Measurements from ENCODE around the gene TMEM41B. TPM values are rescaled to one million over a fixed set of nuclear protein-coding genes. Genes with fewer than 3 reads are reported as not detected.
"Not testable (repeated sequence)": the region's sequence is repeated elsewhere in the genome, so short reads cannot be mapped to it uniquely, and the experiment has no call there.

Gene TMEM41B
- total RNA-seq, 1 donor from 2014 or later = 33.0 TPM

DNA sequence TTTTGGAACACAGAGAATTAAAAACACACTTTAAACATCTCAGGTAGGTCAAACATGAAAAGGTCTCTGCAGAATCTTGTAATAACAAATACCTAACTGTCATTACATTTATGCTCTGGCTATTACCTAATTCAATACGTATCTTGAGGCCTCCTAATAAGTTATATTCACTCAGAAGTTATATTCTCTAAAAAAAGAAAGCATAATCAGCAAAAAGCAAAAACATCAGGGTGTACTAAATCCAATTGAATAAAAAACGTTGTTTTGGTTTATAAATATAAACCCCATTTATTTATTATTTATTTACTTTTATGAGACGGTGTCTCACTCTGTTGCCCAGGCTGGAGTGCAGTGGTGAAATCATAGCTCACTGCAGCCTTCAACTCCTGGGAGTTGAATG is 10.2 kb downstream of the TMEM41B start:
- DNase-seq = no peak

DNA sequence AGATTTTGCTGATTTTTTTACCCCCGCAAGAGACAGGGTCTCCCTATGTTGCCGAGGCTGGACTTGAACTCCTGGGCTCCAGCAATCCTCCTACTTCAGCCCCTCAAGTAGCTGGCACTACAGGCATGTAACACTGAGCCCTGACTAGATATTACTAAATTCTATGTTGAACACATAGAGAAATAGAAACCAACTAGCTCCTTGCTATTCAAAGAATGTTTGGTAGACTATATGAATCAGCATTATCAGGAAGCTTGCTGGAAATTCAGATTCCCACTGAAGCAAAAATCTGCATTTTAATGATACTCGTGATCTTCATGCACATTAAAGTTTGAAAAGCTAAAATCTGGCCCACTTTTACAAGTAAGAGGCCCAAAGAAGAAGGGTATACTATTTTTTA is 11.9 kb downstream of the TMEM41B start:
- DNase-seq = no peak

DNA sequence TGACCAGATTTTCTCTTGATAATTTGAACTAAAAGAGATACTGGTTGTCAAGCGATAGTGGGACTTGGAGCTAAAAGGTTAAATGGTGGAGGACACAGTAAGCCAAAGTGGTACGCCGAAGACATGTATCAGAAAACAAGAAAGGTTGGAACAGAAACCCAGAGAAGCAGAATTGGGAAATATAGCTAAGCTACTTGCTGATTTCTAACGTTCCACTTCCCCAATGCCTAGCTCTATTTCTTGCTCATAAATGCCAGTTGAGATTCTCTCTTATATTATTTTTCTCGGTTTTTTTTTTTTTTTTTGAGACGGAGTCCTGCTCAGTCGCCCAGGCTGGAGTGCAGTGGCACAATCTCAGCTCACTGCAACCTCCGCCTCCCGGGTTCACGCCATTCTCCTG is 12.7 kb downstream of the TMEM41B start:
- no peak for DNase-seq

DNA sequence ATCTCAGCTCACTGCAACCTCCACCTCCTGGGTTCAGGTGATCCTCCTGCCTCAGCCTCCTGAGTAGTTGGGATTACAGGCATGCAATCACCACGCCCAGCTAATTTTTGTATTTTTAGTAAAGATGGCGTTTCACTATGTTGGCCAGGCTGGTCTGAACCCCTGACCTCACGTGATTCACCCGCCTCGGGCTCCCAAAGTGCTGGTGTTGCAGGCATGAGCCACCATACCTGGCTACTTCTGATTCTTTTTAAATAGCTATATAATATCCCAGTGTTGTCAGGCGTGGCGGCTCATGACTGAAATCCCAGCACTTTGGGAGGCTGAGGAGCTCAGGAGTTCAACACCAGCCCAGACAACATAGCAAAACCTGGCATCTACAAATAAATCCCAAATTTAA is 20.7 kb downstream of the TMEM41B start:
- DNase-seq = no peak

DNA sequence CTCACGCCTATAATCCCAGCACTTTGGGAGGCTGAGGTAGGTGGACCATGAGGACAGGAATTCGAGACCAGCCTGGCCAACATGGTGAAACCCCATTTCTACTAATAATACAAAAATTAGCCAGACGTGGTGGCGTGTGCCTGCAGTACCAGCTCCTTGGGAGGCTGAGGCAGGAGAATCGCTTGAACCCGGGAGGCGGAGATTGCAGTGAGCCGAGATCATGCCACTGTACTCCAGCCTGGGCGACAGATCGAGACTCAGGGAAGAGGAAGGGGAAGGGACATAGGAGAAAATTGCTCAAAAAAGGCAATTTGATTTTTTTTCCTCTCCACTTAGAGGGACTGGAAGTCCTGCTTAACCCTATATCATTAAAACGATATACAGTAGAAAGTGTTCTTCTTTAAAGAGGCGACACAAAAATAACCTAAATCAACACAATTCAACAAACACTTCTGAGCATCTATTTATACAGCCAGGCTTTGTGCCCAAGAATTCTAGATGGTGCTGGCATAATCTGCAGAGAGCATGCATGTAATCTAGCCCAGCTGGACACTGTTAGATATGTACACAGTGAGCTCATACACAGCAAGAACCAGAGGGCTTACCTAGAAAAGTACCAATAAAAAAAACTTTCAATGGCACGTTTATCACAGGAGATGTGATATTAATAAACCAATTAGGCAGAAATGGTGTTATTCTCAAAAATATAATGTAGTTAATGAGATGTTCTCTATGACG is 28.4 kb downstream of the TMEM41B start:
- DNase-seq = no peak

DNA sequence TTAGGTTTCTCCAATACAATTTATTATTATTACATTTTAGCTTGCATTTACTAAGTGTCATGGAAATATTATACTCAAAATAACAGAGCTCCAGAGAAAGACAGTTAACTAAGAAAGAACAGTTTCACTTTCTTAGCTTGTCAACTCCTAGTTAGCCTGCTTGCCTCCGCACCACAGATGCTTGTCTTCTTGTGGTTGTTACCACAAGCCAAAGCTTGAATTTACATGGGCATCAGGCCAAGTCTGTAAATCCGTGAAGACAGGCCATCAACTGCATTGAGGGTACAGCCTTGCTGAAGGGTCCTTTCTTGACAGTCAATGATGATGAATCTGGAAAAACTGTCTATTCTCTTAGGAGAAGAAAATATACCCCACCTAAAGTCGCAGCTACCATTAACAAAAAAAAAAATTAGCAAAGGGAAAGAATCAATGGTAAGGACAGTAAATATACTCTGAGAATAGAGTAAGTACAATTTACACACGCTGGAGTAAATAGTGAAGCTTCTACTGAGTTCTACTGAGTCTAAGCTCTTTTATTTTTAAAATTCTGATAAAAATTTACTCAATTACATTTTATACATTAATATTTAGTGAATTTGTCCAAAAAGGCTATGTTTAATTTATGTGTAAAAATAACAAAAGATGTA is 33.6 kb downstream of the TMEM41B start:
- DNase-seq = no peak

DNA sequence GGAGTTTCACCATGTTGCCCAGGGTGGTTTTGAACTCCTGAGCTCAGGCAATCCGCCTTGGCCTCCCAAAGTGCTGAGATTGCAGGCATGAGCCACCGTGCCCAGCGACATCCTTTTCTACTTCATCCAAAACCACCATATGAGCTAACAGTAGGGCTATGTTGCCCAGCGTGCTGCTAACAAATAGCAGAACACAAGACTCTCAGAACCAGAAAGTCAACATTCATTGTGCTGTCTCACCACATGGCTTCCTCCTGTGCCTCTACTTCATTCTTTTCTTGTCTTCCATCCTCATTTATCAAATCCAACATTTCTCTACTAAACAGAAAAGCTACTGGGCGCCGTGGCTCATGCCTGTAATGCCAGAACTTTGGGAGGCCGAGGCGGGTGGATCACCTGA is 37.2 kb downstream of the TMEM41B start:
- no peak for DNase-seq

DNA sequence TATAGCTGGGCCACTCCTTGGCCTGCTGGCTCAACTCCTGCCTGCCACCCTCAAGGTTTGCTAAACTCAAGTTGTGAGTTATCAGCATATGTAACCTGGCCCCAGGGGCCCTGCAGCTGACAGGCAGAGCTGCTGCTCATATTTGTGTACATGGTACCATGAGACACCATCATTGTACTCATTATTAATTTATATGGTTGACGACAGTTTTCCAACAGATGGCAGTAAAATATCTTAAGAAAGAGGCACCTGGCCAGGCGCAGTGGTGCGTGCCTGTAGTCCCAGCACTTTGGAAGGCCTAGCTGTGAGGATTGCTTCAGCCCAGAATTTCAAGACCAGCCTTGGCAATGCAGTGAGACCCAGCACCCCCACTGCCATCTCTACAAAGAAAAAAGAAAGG is 37.8 kb downstream of the TMEM41B start:
- no peak for DNase-seq

DNA sequence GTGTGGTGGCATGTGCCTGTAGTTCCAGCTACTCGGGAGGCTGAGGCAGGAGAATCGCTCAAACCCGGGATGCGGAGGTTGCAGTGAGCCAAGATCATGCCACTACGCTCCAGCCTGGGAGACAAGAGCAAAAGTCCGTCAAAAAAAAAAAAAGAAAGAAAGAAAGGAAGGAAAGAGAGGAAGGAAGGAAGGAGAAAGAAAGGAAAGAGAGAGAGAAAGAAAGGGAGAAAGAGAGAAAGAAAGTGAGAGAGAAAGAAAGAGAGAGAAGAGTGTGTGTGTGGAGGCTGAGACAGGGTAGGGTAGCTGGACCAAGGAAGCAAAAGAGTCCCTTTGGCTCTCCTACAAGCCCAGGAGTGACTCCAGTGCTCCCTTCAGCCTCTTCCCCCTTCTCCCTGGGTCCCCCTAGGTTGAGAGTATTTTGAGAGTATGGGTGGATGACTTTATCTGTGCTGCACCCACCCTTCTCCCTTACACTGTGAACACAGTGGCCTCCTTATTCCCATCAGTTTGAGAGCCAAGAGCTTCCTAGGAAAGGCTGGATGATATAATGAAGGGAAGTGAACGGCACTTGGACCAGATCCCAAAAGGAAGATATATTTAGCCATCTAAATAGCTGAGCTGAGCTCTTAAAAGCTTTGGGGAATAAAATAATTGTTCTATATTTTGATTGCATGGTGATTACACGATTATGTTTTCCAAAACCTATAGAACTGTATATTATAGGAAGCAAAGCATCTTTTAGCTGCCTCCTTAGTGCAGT is 39.7 kb downstream of the TMEM41B start:
- peak; percentile 62 for DNase-seq

DNA sequence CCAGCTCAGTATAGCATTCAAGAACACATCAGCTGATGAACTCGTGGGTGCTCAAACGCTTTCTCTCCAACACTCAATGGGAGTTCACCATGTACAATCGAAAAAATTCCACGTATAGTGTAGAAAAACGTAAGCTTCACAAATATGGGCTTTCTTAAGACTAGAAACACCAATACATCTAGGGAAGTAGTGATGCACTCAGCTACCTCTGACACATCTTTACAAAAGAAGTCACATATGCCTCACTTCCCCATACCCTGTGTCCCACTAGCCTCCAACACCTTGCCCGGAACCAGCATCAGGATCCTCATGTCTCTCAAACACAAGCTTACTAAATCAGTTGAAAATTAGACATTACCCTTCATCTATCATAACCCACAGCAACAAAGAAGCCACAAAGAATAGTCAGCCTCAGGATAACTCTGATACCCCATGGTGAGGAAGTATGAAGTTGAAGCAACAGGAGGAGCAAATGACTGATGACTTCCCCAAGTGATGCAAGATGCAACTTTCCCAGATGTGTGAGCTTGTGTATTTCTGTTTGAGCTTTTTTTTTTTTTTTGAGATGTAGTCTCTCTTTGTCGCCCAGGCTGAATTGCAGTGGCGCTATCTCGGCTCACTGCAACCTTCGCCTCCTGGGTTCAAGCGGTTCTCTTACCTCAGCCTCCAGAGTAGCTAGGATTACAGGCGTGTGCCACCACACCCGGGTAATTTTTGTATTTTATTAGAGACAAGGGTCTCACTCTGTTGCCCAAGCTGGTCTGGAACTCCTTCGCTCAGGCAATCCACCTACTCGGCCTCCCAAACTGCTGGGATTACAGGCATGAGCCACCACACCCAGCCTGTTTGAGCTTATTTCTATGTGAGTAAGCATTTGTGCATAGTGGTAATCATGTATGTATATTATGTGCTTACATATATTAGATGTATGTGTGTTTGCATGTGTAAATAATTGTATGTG is 40.7 kb downstream of the TMEM41B start:
- DNase-seq = no peak

DNA sequence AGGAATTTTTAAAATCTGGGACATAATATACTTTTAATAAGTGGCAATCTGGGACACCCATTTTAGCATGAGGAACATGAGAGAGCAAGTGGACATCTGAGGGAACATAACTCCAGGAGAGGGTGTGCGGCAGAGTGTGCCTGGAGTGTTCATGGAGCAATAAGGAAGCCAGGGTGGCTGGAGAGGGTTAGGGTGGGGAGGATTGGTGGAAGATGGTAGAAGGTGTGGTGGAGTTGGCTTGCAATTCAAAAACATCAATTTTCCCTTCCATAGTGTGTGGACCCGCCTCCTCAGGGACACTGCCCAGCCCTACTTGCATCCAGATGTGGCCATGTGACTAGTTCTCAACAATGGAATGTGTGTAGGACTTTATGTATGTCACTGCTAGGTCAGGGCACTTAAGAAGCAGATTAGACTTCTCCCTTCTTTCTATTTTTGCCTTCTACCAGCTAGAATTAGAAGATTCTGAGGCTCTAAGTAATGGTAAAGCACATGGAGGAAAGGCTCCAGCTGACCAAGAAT is 44.8 kb downstream of the TMEM41B start:
- peak; percentile 19 for DNase-seq

DNA sequence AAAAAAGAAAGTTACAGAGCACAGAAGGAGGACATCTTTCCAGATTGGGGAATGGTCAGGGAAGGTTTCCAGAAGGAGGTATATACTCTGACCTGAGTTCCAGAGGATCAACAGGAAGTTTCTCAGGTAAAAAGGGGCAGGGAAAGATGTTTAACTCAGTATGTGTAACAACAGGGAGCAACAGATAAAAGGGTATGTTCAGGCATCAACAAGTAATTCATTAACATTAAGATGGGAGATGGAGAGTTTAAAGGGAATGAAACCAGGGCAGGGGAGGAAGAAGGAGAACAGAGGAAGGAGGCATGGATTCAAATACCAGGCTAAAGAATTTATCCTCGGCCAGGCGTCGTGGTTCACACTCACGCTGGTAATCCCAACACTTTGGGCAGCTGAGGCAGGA is 46.7 kb downstream of the TMEM41B start:
- no peak for DNase-seq

DNA sequence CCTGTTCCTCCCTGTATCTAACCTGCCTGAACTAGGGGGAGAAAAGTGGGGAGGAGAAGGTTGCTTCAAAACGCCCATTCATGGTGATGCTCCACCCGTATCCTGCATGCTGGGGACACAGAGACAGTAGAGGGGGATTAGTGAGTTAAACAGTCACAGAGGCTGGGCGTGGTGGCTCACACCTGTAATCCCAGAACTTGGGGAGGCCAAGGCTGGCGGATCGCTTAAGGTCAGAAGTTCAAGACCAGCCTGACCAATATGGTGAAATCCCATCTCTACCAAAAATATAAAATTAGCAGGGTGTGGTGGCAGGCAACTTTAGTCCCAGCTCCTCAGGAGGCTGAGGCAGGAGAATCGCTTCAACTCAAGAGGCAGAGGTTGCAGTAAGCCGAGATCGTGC is 47.5 kb downstream of the TMEM41B start:
- no peak for DNase-seq

DNA sequence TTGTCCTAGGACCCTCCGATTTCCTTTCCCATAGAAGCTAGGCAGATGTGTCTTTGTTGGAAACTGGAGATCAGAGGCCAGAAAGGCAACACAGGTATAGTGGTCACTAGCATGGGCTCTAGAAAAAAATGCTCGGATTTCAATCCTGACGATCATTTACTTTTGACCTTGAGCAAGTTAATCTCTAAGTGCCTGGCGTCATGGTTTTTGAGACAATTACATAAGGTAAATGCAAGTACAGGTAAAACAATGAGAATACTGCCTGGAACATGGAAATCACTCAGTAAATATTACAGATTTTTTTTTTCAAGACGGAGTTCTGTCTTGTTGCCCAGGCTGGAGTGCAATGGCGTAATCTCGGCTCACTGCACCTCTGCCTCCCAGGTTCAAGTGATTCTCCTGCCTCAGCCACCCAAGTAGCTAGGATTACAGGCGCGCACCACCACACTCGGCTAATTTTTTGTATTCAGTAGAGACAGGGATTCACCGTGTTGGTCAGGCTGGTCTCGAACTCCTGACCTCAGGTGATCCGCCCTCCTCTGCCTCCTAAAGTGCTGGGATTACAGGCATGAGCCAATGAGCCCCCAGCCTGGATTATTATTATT is 48.2 kb downstream of the TMEM41B start:
- no peak for DNase-seq

DNA sequence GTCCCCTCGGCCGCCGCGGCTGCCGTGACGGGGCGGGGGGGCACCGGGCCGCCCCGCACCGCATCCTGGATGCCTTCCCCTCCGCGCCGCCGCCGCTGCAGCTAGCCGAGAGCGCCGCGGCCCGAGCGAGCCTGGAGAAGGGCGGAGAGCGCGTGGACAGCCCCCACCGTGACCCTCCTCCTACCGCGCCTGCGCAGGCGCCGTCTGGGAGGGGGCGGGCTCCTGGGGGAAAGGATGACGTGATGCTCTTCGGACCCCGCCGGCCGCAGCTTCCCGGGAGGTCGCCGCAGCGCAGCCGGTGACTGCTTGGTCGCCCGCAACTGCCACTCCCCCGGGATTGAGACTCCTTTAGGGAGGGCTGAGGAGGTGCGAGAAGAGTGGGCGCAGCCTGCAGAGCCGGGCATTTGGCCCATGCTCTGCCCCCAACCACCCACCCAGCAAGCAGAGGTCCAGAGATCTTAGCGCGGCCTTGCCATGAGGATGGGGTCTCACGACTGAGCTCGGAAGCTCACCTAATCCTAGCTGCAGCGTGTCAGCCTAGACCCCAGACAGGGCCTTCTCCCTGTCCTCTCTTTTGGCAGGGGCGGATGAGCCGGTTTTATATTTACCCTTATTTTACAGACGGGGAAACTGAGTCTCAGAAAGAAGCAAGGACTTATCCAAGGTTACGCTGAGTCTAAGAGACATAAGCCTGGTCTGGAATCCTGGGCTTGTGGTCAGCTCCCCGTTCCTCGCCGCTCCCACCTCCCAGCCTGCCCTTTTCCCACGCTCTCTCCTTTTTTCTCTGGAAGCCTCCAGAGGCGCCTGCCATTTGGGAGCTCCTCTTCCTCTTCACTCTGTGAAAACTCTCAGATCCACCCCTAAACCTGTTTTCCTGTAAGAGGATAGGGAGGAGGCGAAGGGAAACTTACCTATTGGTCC is 48.9 kb downstream of the TMEM41B start, which contains the start of gene DENND5A:
Gene DENND5A, minus strand, starts transcription at position 140 of the 921 bp plus-strand sequence. CDS start 281 bp downstream, outside the sequence.
- DNase-seq = peak; percentile 73

DNA sequence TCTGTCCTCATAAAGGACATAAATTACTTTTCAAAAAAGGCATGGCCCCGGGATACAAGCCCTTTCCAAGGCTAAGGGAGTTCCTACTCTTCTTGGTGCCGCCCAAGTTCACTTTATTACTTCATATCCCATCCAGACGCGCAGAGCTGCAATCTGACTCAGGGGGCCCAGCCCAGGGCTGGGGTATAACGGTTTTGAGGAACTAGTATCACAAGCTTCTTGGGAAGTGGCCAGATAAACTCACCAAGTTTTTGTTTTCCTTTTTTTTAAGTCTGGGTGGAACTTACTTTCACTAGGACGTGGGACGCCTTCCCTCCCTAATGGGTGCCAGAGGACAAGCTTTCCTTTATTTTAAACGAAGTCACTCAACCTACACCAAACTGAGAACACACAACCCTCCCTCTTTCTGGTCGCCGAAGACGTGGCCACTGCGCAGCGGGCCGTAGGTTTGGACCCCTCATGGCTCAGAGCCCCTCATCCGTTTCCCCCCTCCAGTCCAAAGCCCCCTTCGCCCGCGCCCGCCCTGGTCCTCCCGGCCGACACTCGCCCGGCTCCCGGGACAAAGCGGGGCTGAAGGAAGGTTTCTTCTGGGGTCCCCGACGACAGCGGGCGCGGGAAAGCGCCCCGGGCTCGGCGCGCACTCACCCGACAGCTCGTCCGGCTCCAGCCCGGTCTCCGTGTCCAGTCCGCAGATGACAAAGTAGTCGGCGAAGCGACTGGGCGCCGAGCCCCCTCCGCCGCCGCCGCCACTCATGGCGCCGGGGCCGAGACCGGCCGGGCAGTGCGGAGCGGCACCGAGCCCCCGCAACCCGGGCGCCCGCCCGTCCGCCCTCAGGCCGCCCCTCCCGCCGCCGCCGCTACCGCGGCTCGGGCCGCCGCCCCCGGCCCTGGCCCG is 49.8 kb downstream of the TMEM41B start:
- peak; percentile 90 for DNase-seq

DNA sequence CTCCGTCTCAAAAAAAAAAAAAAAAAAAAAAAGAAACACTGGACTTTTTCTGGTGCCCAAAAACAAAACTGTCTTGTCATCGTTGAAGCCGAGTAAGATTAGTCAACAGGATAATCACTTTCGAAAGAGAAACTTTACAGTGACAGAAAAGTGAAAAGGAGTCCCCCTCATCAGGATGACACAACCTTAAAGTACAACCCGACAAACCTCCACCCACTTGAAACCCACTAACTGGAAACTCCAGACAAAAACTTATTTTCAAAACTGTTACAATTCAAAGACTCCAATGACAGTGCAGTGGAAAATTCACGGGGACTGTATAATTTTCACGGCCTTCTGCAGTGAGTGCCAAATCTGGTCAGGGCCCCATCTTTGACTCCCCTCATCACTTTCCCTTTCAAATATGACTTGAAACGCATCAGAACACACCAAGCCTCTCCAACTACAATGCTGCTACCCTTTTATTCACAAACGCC is 50.5 kb downstream of the TMEM41B start:
- DNase-seq = peak; percentile 85

DNA sequence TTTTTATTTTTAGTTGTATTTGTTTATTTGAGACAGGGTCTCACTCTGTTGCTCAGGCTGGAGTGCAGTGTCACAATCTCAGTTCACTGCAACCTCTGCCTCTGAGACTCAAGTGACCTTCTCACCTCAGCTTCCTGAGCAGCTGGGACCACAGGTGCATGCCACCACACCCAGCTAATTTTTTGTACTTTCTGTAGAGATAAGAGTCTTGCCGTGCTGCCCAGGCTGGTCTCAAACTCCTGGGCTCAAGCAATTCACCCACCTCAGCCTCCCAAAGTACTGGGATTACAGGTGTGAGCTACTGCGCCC is 53.6 kb downstream of the TMEM41B start:
- not testable (repeated sequence) for DNase-seq
